Stomach (tissue), 4 donors: Measurements from ENCODE around the gene DNAH1.

ENCODE experiments used
- POLR2A ChIP-seq, 4 donors: fragments of 450-650 bp; IDR thresholded peaks; one replicate each; pipeline ENCODE4 v1.6.1; 2016; ENCODE audit warnings: antibody characterized with exemption in 4 of 4, control low read depth in 2 of 4, mild to moderate bottlenecking in 1 of 4, moderate library complexity in 1 of 4
- TF ChIP-seq, protein P1 (sequence below), 7 experiments: fragments of 450-650 bp in 4 of 7; fragments of 200-600 bp in 3 of 7; sonication (generic) in 3 of 7; IDR thresholded peaks; one replicate each; pipeline ENCODE4 v1.5.1; 2016 to 2019; ENCODE audit warnings: antibody characterized with exemption in 7 of 7, control low read depth in 2 of 7, mild to moderate bottlenecking in 1 of 7

DNA sequence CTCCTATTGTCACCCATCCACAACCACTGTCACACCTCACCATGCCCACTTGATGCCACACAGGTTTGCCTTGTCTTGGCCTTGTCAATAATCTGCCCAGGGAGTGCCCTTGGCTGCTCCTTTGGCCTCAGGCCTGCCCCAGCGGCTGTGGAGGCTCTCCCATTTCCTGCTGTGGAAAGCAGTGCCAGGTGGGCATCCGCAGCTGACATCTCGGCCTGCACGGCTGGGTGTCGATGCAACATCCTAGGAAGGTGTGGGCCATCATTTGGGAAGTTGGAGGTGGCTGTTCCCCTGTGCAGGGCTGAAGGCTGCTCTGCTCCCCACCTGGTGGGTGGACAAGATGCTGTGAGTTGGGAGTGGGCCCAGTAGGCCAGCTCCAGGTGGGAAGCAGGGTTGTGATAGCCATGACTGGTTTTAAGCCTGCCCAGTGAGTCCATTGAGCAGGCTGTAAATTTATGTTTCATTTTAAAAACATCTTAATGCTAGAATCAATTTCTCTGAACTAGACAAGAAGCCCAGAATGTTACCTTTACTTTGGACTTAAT is 12.5 kb downstream of the DNAH1 start:
- TF ChIP-seq, protein P1, sequence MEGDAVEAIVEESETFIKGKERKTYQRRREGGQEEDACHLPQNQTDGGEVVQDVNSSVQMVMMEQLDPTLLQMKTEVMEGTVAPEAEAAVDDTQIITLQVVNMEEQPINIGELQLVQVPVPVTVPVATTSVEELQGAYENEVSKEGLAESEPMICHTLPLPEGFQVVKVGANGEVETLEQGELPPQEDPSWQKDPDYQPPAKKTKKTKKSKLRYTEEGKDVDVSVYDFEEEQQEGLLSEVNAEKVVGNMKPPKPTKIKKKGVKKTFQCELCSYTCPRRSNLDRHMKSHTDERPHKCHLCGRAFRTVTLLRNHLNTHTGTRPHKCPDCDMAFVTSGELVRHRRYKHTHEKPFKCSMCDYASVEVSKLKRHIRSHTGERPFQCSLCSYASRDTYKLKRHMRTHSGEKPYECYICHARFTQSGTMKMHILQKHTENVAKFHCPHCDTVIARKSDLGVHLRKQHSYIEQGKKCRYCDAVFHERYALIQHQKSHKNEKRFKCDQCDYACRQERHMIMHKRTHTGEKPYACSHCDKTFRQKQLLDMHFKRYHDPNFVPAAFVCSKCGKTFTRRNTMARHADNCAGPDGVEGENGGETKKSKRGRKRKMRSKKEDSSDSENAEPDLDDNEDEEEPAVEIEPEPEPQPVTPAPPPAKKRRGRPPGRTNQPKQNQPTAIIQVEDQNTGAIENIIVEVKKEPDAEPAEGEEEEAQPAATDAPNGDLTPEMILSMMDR (IDR thresholded peaks at IDR 0.05): no peak
- TF ChIP-seq POLR2A (IDR thresholded peaks at IDR 0.05): no peak
